IMR-90 (cell line): ENCODE results near the gene PPP2R1A.

Source experiments
- BHLHE40 ChIP-seq: fragments of 150-350 bp; IDR thresholded peaks from 2 replicates; pipeline ENCODE4 v1.6.1; 2016; ENCODE audit warnings: mild to moderate bottlenecking, low read depth, low read length
- CEBPB ChIP-seq: IDR thresholded peaks from 2 replicates; pipeline ENCODE4 v1.6.1; 2012; ENCODE audit warnings: low read depth, low read length, improper control_type of control experiment
- CHD1 ChIP-seq: IDR thresholded peaks from 2 replicates; pipeline ENCODE4 v1.6.1; 2012; ENCODE audit warnings: low read depth, low read length, improper control_type of control experiment
- CTCF ChIP-seq: conservative IDR thresholded peaks from 2 replicates; pipeline ENCODE4 v1.5.1; 2012; ENCODE audit warnings: mild to moderate bottlenecking, low read depth, low read length, improper control_type of control experiment
- ELK1 ChIP-seq: fragments of 150-350 bp; IDR thresholded peaks from 2 replicates; pipeline ENCODE4 v1.6.1; 2016; ENCODE audit warnings: low read depth, mild to moderate bottlenecking, low read length, moderate library complexity, borderline replicate concordance
- FOS ChIP-seq: fragments of 150-350 bp; IDR thresholded peaks from 2 replicates; pipeline ENCODE4 v1.6.1; 2016; ENCODE audit warnings: low read depth, low read length
- MAFK ChIP-seq: IDR thresholded peaks from 2 replicates; pipeline ENCODE4 v1.6.1; 2012; ENCODE audit warnings: low read depth, low read length, improper control_type of control experiment
- MAZ ChIP-seq: IDR thresholded peaks from 2 replicates; pipeline ENCODE4 v1.6.1; 2012; ENCODE audit warnings: low read depth, mild to moderate bottlenecking, low read length, improper control_type of control experiment, moderate library complexity, borderline replicate concordance
- POLR2A ChIP-seq: IDR thresholded peaks from 2 replicates; pipeline ENCODE4 v1.6.1; 2012; ENCODE audit warnings: mild to moderate bottlenecking, low read depth, low read length
- RAD21 ChIP-seq: IDR thresholded peaks from 2 replicates; pipeline ENCODE4 v1.6.1; 2012; ENCODE audit warnings: low read length, improper control_type of control experiment
- RCOR1 ChIP-seq: IDR thresholded peaks from 2 replicates; pipeline ENCODE4 v1.6.1; 2012; ENCODE audit warnings: mild to moderate bottlenecking, low read length, improper control_type of control experiment; ENCODE audit not compliant: insufficient replicate concordance
- RFX5 ChIP-seq: IDR thresholded peaks from 2 replicates; pipeline ENCODE4 v1.8.0; 2012; ENCODE audit warnings: low read depth, mild to moderate bottlenecking, low read length, moderate library complexity
- SMC3 ChIP-seq: fragments of 150-350 bp; IDR thresholded peaks from 2 replicates; pipeline ENCODE4 v1.6.1; 2016; ENCODE audit warnings: low read depth, mild to moderate bottlenecking, antibody characterized with exemption, low read length, moderate library complexity
- TF ChIP-seq, protein P1 (sequence below): fragments of 150-350 bp; IDR thresholded peaks from 2 replicates; pipeline ENCODE4 v1.6.1; 2017; ENCODE audit warnings: mild to moderate bottlenecking, antibody characterized with exemption, low read length, low read depth

DNA sequence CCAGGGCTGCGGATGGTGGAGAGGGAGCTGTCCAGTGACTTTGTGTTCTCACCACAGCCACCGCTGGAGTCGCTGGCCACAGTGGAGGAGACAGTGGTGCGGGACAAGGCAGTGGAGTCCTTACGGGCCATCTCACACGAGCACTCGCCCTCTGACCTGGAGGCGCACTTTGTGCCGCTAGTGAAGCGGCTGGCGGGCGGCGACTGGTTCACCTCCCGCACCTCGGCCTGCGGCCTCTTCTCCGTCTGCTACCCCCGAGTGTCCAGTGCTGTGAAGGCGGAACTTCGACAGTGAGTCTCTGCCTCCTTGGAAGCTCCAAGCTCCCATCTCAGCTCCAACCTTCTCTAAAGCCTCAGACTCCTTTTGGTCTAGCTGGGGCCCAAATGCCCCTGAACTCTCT, 21.4 kb downstream of the PPP2R1A start:
- TF ChIP-seq CTCF (no peak), RCOR1 (no peak), RAD21 (no peak), ELK1 (no peak), FOS (no peak), POLR2A (no peak), MAFK (no peak), SMC3 (no peak), BHLHE40 (no peak), CEBPB (no peak), MAZ (no peak), RFX5 (no peak), CHD1 (no peak)
- TF ChIP-seq, protein P1, sequence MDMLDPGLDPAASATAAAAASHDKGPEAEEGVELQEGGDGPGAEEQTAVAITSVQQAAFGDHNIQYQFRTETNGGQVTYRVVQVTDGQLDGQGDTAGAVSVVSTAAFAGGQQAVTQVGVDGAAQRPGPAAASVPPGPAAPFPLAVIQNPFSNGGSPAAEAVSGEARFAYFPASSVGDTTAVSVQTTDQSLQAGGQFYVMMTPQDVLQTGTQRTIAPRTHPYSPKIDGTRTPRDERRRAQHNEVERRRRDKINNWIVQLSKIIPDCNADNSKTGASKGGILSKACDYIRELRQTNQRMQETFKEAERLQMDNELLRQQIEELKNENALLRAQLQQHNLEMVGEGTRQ: no peak
